HepG2 (cell line): ENCODE data around the gene SLC22A23. TPM values are rescaled to one million over a fixed set of nuclear protein-coding genes. Genes with fewer than 3 reads are reported as not detected.

Source experiments
- BCL6 ChIP-seq: IDR thresholded peaks from 2 replicates; pipeline ENCODE4 v1.6.1; 2016; ENCODE audit warnings: missing genetic modification reagents, missing compliant biosample characterization
- CCAR2 ChIP-seq: fragments of 200-400 bp; formaldehyde crosslinking; optimal IDR thresholded peaks from 2 replicates; pipeline ENCODE3; 2018; ENCODE audit warnings: low read depth, mild to moderate bottlenecking, low read length, moderate library complexity
- CCDC6 ChIP-seq: sonication (generic); formaldehyde crosslinking; IDR thresholded peaks from 2 replicates; pipeline ENCODE4 v1.8.1; 2022; ENCODE audit warnings: mild to moderate bottlenecking, missing genetic modification reagents, moderate library complexity
- ETV5 ChIP-seq: IDR thresholded peaks from 2 replicates; pipeline ENCODE4 v1.6.1; 2018; ENCODE audit warnings: missing biosample characterization, missing genetic modification reagents, inconsistent platforms, borderline replicate concordance
- GABPB1 ChIP-seq: IDR thresholded peaks from 2 replicates; pipeline ENCODE4 v1.6.1; 2016; ENCODE audit warnings: mild to moderate bottlenecking, missing genetic modification reagents, moderate library complexity, missing compliant biosample characterization
- HMG20B ChIP-seq: conservative IDR thresholded peaks from 2 replicates; pipeline ENCODE4 v1.6.1; 2016; ENCODE audit warnings: missing genetic modification reagents, missing compliant biosample characterization
- ISL2 ChIP-seq: sonication (generic); formaldehyde crosslinking; IDR thresholded peaks from 2 replicates; pipeline ENCODE4 v1.5.0; 2020; ENCODE audit warnings: missing genetic modification reagents
- KAT8 ChIP-seq: IDR thresholded peaks from 2 replicates; pipeline ENCODE4 v1.6.1; 2016; ENCODE audit warnings: missing genetic modification reagents, missing compliant biosample characterization
- MED13 ChIP-seq: sonication (generic); formaldehyde crosslinking; IDR thresholded peaks from 2 replicates; pipeline ENCODE4 v1.5.0; 2020; ENCODE audit warnings: missing genetic modification reagents
- NFATC3 ChIP-seq: sonication (generic); formaldehyde crosslinking; IDR thresholded peaks from 2 replicates; pipeline ENCODE4 v1.5.1; 2020; ENCODE audit warnings: mild to moderate bottlenecking, missing genetic modification reagents
- REPIN1 ChIP-seq: sonication (generic); formaldehyde crosslinking; IDR thresholded peaks from 2 replicates; pipeline ENCODE4 v1.8.0; 2022; ENCODE audit warnings: missing genetic modification reagents, low read depth, mild to moderate bottlenecking, borderline replicate concordance
- SIX4 ChIP-seq: sonication (generic); formaldehyde crosslinking; IDR thresholded peaks from 2 replicates; pipeline ENCODE4 v1.4.0; 2020; ENCODE audit warnings: missing genetic modification reagents
- TARDBP ChIP-seq: sonication (generic); formaldehyde crosslinking; IDR thresholded peaks from 2 replicates; pipeline ENCODE4 v1.8.0; 2022; ENCODE audit warnings: mild to moderate bottlenecking, missing genetic modification reagents
- TBP ChIP-seq: sonication (generic); formaldehyde crosslinking; IDR thresholded peaks from 2 replicates; pipeline ENCODE4 v1.5.0; 2020; ENCODE audit warnings: missing genetic modification reagents
- ZNF264 ChIP-seq: sonication (generic); formaldehyde crosslinking; IDR thresholded peaks from 2 replicates; pipeline ENCODE4 v1.4.0; 2020; ENCODE audit warnings: missing genetic modification reagents
- ZNF329 ChIP-seq: sonication (generic); formaldehyde crosslinking; IDR thresholded peaks from 2 replicates; pipeline ENCODE4 v1.9.0; 2021; ENCODE audit warnings: low read depth, mild to moderate bottlenecking, missing genetic modification reagents
- ZNF496 ChIP-seq: sonication (generic); formaldehyde crosslinking; IDR thresholded peaks from 2 replicates; pipeline ENCODE4 v1.8.1; 2023; ENCODE audit warnings: mild to moderate bottlenecking, moderate library complexity, missing genetic modification reagents; ENCODE audit not compliant: insufficient replicate concordance
- ZNF709 ChIP-seq: sonication (generic); formaldehyde crosslinking; IDR thresholded peaks from 2 replicates; pipeline ENCODE4 v1.5.0; 2020; ENCODE audit warnings: mild to moderate bottlenecking, missing genetic modification reagents
- ZNF740 ChIP-seq: sonication (generic); formaldehyde crosslinking; IDR thresholded peaks from 2 replicates; pipeline ENCODE4 v1.4.0; 2020; ENCODE audit warnings: missing genetic modification reagents
- ZNF768 ChIP-seq: sonication (generic); formaldehyde crosslinking; IDR thresholded peaks from 2 replicates; pipeline ENCODE4 v1.4.0; 2020; ENCODE audit warnings: missing genetic modification reagents
- polyA plus RNA-seq, 8 experiments: library from polyadenylated mRNA; depleted of rRNA in 3 of 8; stranded (reverse) in 7 of 8; unstranded in 1 of 8; fragments of >200 nt; fragmentation: Illumina TruSeq in 4 of 8; extraction: Trizol in 4 of 8; gene quantifications; 2 replicates each; pipeline versions ENCODE4 v1.2.1 to v1.2.3, GENCODE V29; 2011 to 2016; ENCODE audit warnings: low read depth in 4 of 8, missing spikeins in 1 of 8, mixed read lengths in 1 of 8; ENCODE audit not compliant: insufficient read depth in 1 of 8
- total RNA-seq, 5 experiments: library from RNA; depleted of rRNA; stranded (reverse); fragments of >200 nt; fragmentation: Illumina TruSeq; extraction: Trizol; gene quantifications; 2 replicates each; pipeline ENCODE4 v1.2.3, GENCODE V29; 2016; ENCODE audit warnings: low read depth in 1 of 5
- TF ChIP-seq, protein P1 (sequence below), 2 experiments: sonication (generic) in 1 of 2; formaldehyde crosslinking in 1 of 2; IDR thresholded peaks; 2 replicates each; pipeline versions ENCODE4 v1.6.1 to v1.9.0; 2014 to 2022; ENCODE audit warnings: antibody characterized with exemption in 1 of 2, borderline replicate concordance in 1 of 2, inconsistent platforms in 1 of 2, low read depth in 1 of 2, missing genetic modification reagents in 1 of 2
- TF ChIP-seq, protein P2 (sequence below): sonication (generic); formaldehyde crosslinking; IDR thresholded peaks from 2 replicates; pipeline ENCODE4 v1.5.1; 2020; ENCODE audit warnings: missing genetic modification reagents, mild to moderate bottlenecking, borderline replicate concordance

Gene SLC22A23
- total and polyA plus RNA-seq, 2 of the 13 experiments (the other 11 are each of a cell fraction or from before 2014, with no cell fraction given) = 11.8 to 17.5 TPM

DNA sequence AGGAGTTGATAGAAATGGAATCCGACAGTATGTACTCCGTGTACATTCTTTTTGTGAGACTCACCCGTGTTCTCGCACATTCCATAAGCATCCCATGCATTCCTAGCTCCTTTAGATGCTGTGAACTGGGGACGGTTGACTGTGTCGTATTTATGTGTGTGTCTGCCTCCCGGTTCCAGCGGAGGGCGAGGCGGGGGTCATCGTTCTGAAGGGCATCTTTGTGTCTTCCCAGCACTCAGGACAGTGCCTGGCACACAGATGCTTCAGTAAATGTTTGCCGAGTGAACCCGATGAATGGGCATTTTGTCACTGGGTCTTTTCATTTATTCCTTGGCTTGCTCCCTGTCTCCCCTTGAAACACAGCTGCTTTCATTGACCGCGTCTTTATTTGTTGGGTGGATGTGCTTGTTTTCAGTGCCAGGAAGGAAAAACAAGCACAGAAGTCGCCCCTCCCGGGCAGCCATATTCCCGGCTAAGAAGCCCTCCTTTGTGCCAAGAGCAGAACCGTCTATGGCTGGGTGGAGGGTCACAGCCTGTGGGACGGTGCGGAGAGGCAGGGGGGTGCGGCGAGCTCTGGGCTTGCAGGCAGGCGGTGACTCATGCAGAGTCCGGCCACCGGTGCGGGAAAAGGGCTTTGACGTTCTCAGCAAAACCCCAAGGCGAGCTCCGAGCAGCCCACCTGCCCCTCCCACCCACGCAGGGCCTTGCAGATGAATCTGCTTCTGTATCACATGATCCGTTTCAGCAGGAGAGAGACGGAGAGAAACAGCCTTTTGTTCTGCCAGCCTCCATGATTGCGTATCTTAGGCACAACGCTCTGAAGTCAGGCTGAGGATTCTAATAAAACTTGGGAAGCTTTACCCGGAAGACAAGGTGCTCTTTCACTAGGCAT, 209.3 kb downstream of the SLC22A23 start (continued):
- TF ChIP-seq, protein P1, sequence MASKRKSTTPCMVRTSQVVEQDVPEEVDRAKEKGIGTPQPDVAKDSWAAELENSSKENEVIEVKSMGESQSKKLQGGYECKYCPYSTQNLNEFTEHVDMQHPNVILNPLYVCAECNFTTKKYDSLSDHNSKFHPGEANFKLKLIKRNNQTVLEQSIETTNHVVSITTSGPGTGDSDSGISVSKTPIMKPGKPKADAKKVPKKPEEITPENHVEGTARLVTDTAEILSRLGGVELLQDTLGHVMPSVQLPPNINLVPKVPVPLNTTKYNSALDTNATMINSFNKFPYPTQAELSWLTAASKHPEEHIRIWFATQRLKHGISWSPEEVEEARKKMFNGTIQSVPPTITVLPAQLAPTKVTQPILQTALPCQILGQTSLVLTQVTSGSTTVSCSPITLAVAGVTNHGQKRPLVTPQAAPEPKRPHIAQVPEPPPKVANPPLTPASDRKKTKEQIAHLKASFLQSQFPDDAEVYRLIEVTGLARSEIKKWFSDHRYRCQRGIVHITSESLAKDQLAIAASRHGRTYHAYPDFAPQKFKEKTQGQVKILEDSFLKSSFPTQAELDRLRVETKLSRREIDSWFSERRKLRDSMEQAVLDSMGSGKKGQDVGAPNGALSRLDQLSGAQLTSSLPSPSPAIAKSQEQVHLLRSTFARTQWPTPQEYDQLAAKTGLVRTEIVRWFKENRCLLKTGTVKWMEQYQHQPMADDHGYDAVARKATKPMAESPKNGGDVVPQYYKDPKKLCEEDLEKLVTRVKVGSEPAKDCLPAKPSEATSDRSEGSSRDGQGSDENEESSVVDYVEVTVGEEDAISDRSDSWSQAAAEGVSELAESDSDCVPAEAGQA (IDR thresholded peaks at IDR 0.05; ENCODE audit: low read depth) = no peak
- TF ChIP-seq, protein P1 (CRISPR knock-in tag; IDR thresholded peaks at IDR 0.05; ENCODE audit: borderline replicate concordance) = no peak
- no peak for TF ChIP-seq SIX4 (CRISPR knock-in tag)
- TF ChIP-seq TBP (CRISPR knock-in tag) = no peak
- no peak for TF ChIP-seq CCDC6 (CRISPR knock-in tag)
- TF ChIP-seq ZNF329 = no peak
- peak; percentile 57 for TF ChIP-seq GABPB1 (CRISPR knock-in tag)
- no peak for TF ChIP-seq NFATC3 (CRISPR knock-in tag)
- no peak; the same call in 1 of the 2 replicates for TF ChIP-seq BCL6 (CRISPR knock-in tag)
- peak; percentile 50; the same call in 1 of the 2 replicates for TF ChIP-seq ZNF768 (CRISPR knock-in tag)
- peak; percentile 37 for TF ChIP-seq KAT8
- TF ChIP-seq ZNF740 (CRISPR knock-in tag) = peak; percentile 89
- no peak for TF ChIP-seq REPIN1 (CRISPR knock-in tag)
- no peak for TF ChIP-seq HMG20B (CRISPR knock-in tag)
- no peak for TF ChIP-seq ETV5
- TF ChIP-seq, protein P2, sequence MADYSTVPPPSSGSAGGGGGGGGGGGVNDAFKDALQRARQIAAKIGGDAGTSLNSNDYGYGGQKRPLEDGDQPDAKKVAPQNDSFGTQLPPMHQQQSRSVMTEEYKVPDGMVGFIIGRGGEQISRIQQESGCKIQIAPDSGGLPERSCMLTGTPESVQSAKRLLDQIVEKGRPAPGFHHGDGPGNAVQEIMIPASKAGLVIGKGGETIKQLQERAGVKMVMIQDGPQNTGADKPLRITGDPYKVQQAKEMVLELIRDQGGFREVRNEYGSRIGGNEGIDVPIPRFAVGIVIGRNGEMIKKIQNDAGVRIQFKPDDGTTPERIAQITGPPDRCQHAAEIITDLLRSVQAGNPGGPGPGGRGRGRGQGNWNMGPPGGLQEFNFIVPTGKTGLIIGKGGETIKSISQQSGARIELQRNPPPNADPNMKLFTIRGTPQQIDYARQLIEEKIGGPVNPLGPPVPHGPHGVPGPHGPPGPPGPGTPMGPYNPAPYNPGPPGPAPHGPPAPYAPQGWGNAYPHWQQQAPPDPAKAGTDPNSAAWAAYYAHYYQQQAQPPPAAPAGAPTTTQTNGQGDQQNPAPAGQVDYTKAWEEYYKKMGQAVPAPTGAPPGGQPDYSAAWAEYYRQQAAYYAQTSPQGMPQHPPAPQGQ (CRISPR knock-in tag) = no peak
- TF ChIP-seq MED13 (CRISPR knock-in tag) = 0 out of 2 replicates have a peak, but pooled peaks have one; percentile 45
- peak; percentile 61; the same call in 1 of the 2 replicates for TF ChIP-seq ISL2 (CRISPR knock-in tag)
- TF ChIP-seq ZNF264 (CRISPR knock-in tag) = no peak
- TF ChIP-seq TARDBP (CRISPR knock-in tag) = no peak
- TF ChIP-seq ZNF709 (CRISPR knock-in tag) = no peak
- no peak for TF ChIP-seq ZNF496 (CRISPR knock-in tag)
- TF ChIP-seq CCAR2 = no peak
